ENCODE data around the gene CLIC4.
"Not testable (repeated sequence)": the region's sequence is repeated elsewhere in the genome, so short reads cannot be mapped to it uniquely, and the experiment has no call there.

The CLIC4 gene

GRCh38 chr1:24775916-24776315 is 30.7 kb downstream of the CLIC4 start:
- DNase-seq: no peak

GRCh38 chr1:24776821-24777220 is 31.6 kb downstream of the CLIC4 start:
- DNase-seq: no peak

- no peak for DNase-seq
These were observed 32.9 kb downstream of the CLIC4 start for GRCh38 chr1:24778141-24778540.

- not testable (repeated sequence) for DNase-seq
These were observed 34.0 kb downstream of the CLIC4 start for GRCh38 chr1:24779199-24779598.

GRCh38 chr1:24779689-24780464 is 34.6 kb downstream of the CLIC4 start:
- no peak for DNase-seq

- not testable (repeated sequence) for DNase-seq
These were observed 35.4 kb downstream of the CLIC4 start for GRCh38 chr1:24780626-24781025.

GRCh38 chr1:24782689-24783088 is 37.4 kb downstream of the CLIC4 start:
- no peak for DNase-seq

GRCh38 chr1:24783713-24784112 is 38.5 kb downstream of the CLIC4 start:
- no peak for DNase-seq

GRCh38 chr1:24786191-24786590 is 40.9 kb downstream of the CLIC4 start:
- DNase-seq: peak; percentile 53

GRCh38 chr1:24790490-24790889 is 45.2 kb downstream of the CLIC4 start:
- DNase-seq: no peak

- no peak for DNase-seq
These were observed 48.3 kb downstream of the CLIC4 start for GRCh38 chr1:24793447-24794129.

- DNase-seq: not testable (repeated sequence)
These were observed 48.9 kb downstream of the CLIC4 start for GRCh38 chr1:24794130-24794502.

- no peak for DNase-seq
These were observed 50.0 kb downstream of the CLIC4 start for GRCh38 chr1:24795236-24795635.

GRCh38 chr1:24796524-24796923 is 51.3 kb downstream of the CLIC4 start:
- DNase-seq: no peak

- not testable (repeated sequence) for DNase-seq
These were observed 54.0 kb downstream of the CLIC4 start for GRCh38 chr1:24799242-24799641.

- DNase-seq: peak; percentile 41
These were observed 55.9 kb downstream of the CLIC4 start for GRCh38 chr1:24801176-24801575.

GRCh38 chr1:24803220-24803619 is 58.0 kb downstream of the CLIC4 start:
- DNase-seq: no peak

- peak; percentile 27 for DNase-seq
These were observed 58.8 kb downstream of the CLIC4 start for GRCh38 chr1:24803987-24804530.

GRCh38 chr1:24805534-24806301 is 60.5 kb downstream of the CLIC4 start:
- peak; percentile 11 for DNase-seq

GRCh38 chr1:24806588-24806987 is 61.3 kb downstream of the CLIC4 start:
- peak; percentile 22 for DNase-seq

GRCh38 chr1:24811494-24811893 is 66.2 kb downstream of the CLIC4 start:
- DNase-seq: not testable (repeated sequence)

- not testable (repeated sequence) for DNase-seq
These were observed 75.0 kb downstream of the CLIC4 start for GRCh38 chr1:24820221-24820620.

GRCh38 chr1:24822887-24823286 is 77.6 kb downstream of the CLIC4 start:
- peak; percentile 24 for DNase-seq

All from hematopoietic multipotent progenitor cell treated with erythropoietin and hydrocortisone succinate and interleukin-3 and kit ligand, for 4 days (in vitro differentiated cells).